ENCODE measurements around the gene GTF2E1. TPM values are rescaled to one million over a fixed set of nuclear protein-coding genes. Genes with fewer than 3 reads are reported as not detected.

Gene GTF2E1
- total and polyA plus RNA-seq, 10 of the 15 experiments (the other 5 are each of a cell fraction or from before 2014, with no cell fraction given): 9.2 to 24.9 (median 16.2) TPM

DNA sequence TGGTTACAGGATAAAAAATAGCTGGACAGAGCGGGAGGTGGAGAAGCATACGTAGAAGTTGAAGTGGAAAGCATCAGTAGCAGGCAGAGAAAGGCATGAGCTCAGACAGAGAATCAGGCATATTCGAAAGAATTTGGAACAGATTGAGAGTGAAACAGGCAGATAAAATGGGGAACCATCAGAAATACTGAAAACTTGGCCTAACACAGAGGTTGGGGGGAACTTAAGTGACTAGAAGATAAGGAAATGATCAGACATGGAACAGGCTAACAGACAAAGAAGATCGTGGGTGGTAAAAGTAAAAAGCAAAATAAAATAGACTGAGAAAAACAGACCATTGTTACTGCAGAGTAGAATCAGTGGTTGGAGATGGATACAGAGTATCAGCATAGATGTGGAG, 32.9 kb downstream of the GTF2E1 start (continued):
- TF ChIP-seq PAX5 (IDR thresholded peaks at IDR 0.05; ENCODE audit: borderline replicate concordance, low read depth, low read length) (no peak), RUNX3 (IDR thresholded peaks at IDR 0.05; ENCODE audit: low read length) (no peak)

- POLR2A ChIA-PET: no interaction called here
- Histone ChIP-seq H3K4me2 (ENCODE audit: control insufficient read depth, insufficient read depth) (no peak overlapping the region), H2AFZ (ENCODE audit: control insufficient read depth, low read depth, low read length) (no peak overlapping the region), H4K20me1 (ENCODE audit: control insufficient read depth, insufficient read depth) (no peaks in the 10 kb centered on the region), H3K4me3 (no peak overlapping the region), H3K9me3 (replicated peaks; ENCODE audit: control insufficient read depth, insufficient read depth, low read length) (no peaks in the 10 kb centered on the region; the same call in 2 of the 3 replicates), H3K79me2 (ENCODE audit: control insufficient read depth, insufficient read depth, low read length) (no peaks in the 10 kb centered on the region), H3K9ac (ENCODE audit: control insufficient read depth, insufficient read depth, low read length) (no peak overlapping the region), H3K4me1 (ENCODE audit: control insufficient read depth, insufficient read depth, low read length) (peaks cover 8% of the 10 kb centered on the region), H3K27ac (ENCODE audit: control insufficient read depth, insufficient read depth) (no peak overlapping the region), H3K36me3 (ENCODE audit: control insufficient read depth in 2 of 2, insufficient read depth in 2 of 2, low read length in 1 of 2) (peaks cover 1 to 3% of the 10 kb centered on the region in 2 experiments; a peak in 2 of 4 replicates), H3K27me3 (replicated peaks in 1 of 2; ENCODE audit: control insufficient read depth in 2 of 2, insufficient read depth in 2 of 2, low read length in 1 of 2) (no peaks in the 10 kb centered on the region)
- no peak for DNase-seq (ENCODE audit: low read depth, low spot score)
- CTCF ChIA-PET: interaction anchor here (1.7 kb wide), 1 partner anchor 13 kb away, joined by 5 read pairs; no protein-coding TSS in a partner anchor
- RAD21 ChIA-PET (ENCODE audit: unreplicated experiment): interaction anchor here (0.6 to 2.9 kb wide), 2 partner anchors 14 to 16 kb away, joined by 3 to 8 read pairs; no protein-coding TSS in a partner anchor
- no peak for TF ChIP-seq ESRRA (IDR thresholded peaks at IDR 0.05; ENCODE audit: low read length)
- TF ChIP-seq, protein P1, sequence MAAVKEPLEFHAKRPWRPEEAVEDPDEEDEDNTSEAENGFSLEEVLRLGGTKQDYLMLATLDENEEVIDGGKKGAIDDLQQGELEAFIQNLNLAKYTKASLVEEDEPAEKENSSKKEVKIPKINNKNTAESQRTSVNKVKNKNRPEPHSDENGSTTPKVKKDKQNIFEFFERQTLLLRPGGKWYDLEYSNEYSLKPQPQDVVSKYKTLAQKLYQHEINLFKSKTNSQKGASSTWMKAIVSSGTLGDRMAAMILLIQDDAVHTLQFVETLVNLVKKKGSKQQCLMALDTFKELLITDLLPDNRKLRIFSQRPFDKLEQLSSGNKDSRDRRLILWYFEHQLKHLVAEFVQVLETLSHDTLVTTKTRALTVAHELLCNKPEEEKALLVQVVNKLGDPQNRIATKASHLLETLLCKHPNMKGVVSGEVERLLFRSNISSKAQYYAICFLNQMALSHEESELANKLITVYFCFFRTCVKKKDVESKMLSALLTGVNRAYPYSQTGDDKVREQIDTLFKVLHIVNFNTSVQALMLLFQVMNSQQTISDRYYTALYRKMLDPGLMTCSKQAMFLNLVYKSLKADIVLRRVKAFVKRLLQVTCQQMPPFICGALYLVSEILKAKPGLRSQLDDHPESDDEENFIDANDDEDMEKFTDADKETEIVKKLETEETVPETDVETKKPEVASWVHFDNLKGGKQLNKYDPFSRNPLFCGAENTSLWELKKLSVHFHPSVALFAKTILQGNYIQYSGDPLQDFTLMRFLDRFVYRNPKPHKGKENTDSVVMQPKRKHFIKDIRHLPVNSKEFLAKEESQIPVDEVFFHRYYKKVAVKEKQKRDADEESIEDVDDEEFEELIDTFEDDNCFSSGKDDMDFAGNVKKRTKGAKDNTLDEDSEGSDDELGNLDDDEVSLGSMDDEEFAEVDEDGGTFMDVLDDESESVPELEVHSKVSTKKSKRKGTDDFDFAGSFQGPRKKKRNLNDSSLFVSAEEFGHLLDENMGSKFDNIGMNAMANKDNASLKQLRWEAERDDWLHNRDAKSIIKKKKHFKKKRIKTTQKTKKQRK (IDR thresholded peaks at IDR 0.05; ENCODE audit: low read depth, low read length): no peak
- no TSS peak for BruUV-seq (replicated peaks)
- intact Hi-C loops (cut with micrococcal nuclease; ENCODE audit: unreplicated experiment) (no loop called here), in situ Hi-C loops (cut with MboI) (no loop called here)
- WGBS (ENCODE audit: insufficient coverage, insufficient replicate concordance, low lambda C conversion rate, missing lambda C conversion rate): 91% methylated on average over 3 of the region's 3 CpGs
- SMC1A ChIA-PET (ENCODE audit: uncharacterized antibody, unreplicated experiment): interaction anchor here (1.1 to 3.0 kb wide), 7 partner anchors 9 to 100 kb away, joined by 3 to 15 read pairs (median 3); no protein-coding TSS in a partner anchor
- no peak for FAIRE-seq
- ATAC-seq: no peak
Measured at GRCh38 chr3:120778776-120779175, 36.2 kb downstream of the GTF2E1 start.
